SK-N-MC (cell line): Measurements from ENCODE around the gene ACTG1.

Experiments
- EZH2 ChIP-seq: fragments of 200-600 bp; sonication (generic); IDR thresholded peaks from one replicate; pipeline ENCODE4 v1.6.1; 2017; ENCODE audit warnings: antibody characterized with exemption
- POLR2AphosphoS5 ChIP-seq: IDR thresholded peaks from 2 replicates; pipeline ENCODE4 v1.6.1; 2012; ENCODE audit warnings: mild to moderate bottlenecking, low read depth, low read length, borderline replicate concordance

- no peak for TF ChIP-seq POLR2AphosphoS5
- TF ChIP-seq EZH2: no peak
Observed at GRCh38 chr17:81509972-81510784, 2.4 kb downstream of the ACTG1 start.
